Measurements from ENCODE around the gene IGFALS. TPM values are rescaled to one million over a fixed set of nuclear protein-coding genes. Genes with fewer than 3 reads are reported as not detected.

Gene IGFALS
- total RNA-seq, 1 donor from 2014 or later: not detected

DNA sequence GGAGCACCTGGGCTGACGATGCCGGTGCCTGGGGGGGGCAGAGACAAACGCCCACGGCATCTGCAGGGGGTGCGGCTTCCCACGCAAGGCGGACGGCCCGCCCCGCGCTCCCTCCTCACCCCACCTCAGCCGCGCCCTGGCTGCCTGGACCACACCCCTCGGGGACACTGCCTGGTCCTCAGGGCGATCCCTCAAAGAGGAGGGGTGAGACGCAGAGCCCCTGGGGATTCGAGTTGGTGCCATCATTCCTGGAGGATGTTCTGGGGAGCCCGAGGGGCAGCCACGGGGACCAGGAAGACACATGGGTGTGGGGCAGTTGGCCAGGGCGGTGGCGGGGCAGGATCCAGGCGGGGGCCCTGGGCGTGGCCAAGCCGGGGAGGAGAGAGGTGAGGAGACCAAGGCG is 3.9 kb downstream of the IGFALS start:
- DNase-seq: no peak

DNA sequence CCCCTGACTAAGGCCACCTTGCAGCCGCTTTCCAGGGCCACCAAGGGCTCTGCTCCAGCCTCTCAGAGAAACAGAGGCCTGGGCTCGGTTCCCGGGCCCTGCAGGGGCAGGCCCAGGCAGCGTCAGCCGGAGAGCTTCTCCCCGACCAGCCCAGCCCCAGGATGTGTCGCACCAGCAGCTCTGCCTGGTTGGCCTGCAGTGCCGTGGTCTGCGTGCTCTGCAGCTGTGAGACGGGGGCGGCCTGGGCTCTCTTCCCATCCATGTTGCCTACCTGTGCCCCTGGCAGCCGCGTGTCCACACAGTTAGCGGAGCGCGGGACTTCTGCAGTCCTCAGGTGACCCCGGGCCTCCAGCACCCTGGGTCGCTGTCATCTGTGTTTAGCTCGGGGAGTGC is 4.8 kb downstream of the IGFALS start:
- no peak for DNase-seq

DNA sequence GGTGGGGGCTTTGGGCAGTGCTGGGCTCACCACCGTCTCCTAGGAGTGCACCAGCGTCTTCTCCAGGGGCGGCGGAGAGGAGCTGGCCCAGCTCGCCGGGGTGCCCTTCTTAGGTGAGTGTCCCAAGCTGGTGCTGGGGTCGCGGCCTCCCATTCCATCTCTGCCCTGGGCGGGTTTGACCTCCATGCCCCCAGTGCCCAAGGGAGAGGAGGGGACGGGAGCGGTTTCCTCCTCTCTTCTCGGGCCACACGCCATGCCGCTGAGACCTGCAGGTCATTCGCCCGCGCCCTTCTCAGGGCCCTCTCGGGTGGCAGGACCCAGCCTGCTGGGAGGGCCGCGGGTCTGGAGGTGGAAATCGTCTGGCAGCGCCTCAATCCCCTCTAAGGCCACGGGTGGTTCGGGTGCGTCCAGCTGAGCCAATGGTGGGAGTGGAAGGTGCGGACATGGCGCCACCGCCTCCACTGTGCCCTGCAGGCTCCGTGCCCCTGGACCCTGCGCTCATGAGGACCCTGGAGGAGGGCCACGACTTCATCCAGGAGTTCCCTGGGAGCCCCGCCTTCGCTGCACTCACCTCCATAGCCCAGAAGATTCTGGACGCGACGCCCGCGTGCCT is 5.3 kb downstream of the IGFALS start:
- DNase-seq: no peak

DNA sequence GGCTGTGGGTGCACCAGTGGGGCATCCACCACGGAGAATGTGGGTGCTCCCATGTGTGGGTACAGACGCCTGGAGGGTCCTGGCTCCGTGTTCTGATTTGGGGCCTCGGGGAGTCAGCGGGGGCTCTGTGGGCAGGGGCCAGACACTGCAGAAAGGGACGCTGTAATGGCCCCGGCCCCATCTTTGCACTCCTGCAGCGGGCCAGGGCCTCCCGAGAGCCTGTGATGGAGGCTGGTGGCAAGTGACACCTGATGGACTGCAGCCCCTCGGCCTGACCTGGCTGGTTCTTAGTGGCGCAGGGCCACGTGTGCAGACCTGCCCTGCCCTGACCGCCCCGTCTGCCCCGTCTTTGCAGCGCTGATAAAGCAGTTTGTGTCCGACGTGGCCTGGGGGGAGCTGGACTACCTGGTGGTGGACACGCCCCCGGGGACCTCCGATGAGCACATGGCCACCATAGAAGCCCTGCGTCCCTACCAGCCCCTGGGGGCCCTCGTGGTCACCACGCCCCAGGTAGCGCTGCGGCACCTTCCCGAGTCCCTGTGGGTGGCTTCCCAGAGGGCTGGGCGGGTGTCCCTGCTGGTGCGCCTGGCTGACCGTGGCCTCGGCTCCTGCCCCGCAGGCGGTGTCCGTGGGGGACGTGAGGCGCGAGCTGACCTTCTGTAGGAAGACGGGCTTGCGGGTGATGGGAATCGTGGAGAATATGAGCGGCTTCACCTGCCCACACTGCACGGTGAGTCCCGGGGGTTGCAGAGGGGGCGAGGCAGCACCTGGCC is 6.0 kb downstream of the IGFALS start:
- no peak for DNase-seq

DNA sequence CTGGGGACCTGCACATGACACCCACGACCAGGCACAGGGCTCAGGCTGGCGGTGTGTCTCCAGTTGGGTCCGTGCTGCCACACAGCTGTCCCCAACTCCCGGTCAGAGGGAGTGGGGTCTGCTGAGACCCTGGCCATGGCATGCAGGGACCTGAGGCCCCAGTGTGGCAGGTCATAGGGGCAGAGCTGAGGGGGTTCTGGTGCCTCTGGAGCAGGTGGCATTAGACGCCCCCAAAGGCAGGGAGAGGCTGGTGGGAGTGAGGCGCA is 6.5 kb downstream of the IGFALS start:
- DNase-seq: no peak

DNA sequence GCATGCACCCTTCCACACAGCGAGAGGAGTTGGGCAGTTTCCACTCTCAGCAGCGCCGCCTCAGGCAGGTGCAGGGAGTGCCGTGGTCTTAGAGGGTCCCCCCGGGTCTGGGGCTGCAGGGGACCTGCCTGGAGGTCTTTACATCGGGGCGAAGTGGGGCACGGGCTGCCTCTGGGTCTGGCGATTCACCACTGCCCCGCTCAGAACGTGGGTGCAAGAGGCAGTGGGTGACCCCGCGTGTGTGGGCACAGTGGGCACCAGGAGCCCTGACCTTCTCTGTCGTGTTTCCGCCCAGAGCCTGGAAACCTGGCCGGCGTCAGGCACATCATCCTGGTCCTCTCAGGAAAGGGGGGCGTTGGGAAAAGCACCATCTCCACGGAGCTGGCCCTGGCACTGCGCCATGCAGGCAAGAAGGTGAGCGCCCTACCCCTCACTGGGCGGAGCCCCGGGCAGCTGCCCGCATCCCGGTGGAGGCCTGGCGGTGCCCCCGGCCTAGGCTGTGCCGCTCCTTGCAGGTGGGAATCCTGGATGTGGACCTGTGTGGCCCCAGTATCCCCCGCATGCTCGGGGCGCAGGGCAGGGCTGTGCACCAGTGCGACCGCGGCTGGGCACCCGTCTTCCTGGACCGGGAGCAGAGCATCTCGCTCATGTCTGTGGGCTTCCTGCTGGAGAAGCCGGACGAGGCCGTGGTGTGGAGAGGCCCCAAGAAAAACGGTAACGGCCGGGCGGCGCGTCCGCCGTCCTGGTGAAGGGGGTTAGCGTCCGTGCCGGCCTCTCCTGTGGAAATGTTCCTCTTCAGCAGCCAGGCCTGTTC is 7.1 kb downstream of the IGFALS start:
- no peak for DNase-seq

DNA sequence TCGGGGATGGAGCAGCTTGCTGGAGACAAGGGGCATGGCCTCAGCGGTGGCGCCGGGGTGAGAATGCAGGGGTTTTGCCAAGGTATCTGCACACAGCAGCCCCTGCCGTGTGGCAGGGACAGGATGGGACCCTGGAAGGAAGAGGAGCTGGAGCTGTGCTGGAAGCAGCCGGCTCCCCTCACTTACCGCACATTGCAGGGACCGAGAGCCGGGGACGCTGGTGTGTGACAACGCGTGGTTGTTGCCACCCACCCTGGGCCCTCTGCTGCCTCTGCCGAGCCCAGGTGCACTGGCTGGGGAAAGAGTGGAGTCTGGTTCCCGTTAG is 7.7 kb downstream of the IGFALS start:
- no peak for DNase-seq

DNA sequence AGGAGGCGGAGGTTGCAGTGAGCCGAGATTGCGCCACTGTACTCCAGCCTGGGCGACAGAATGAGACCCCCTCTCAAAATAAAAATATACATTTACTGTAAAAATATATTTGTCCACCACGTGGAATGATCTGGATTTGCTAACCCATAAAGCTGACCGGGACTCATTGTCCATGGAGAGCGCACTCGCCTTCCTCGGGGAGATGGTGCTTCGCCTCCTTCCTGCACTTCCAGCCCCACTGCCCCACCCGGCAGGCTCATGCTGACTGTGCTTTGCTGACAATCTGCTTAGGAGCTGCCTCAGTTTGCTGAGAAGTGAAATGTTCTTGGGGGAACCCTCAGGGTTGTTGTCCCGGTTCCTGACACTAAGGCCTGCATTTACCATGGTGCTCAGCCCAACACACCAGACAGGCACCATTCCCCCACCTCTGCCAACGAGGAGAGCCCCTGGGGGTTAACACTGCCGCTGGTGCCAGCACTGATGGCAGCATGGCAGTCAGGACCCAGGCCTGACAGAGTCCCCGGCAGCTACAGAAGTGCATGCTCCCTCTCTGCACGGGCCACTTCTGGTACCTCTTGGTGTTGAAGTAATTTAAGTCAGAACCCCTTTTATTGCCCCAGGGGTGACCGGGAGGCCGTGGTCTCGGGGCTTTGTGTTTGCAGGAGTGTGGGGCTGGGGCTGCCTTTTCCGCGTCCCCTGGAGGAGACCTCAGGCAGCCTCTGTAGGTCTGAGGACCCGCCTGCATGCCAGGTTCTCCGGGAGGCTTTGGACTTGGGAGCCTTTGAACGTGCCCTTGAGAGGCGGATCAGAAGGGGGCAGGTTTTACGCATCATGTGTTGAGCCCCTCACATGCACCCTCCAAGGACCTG is 8.3 kb downstream of the IGFALS start:
- DNase-seq: no peak

DNA sequence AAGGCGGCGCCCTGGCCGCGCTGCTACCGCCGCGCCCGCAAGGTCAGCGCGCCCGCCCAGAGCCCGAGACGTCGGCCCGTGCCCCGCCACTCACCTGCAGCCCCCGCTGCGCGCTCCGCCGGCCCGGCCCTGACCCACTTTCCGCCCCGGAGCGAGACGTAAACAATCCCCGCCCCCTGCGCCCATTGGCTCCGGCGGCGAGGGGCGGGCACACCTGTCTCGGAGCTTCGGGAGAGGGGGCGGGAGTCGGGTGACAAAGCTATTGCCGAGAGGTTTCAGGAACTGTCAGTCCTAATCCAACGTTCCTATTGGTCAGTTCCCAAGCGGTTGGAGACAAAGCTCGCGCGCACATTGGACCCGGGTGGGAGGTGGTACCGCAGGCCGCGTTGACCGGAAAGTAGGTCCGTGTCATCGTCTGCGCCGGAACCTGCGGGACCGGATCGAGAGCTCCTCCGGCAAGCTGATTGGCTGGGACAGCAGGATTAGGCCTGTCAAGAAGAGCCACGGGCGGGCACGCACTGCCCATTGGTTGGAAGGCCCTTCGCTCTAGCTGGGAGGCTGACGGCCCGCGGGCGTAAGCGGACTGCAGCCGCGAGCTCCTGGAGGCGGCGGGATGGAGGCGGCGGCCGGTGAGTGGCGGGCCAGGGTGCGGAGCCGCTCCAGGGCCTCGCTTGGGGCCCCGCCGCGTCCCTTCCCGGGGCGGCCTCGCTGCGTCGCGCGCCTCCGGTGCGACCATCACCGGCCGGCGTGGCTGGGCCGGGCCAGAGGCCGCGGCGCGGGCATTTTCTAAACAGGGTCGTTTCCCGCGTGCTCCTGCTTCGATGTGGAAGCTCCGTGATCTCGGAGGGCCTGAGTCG is 10.9 kb downstream of the IGFALS start, which contains the start of the genes NUBP2 and SPSB3:
NUBP2 (plus strand) TSS at position 553 of the 857 bp plus-strand sequence; CDS start at position 614, 61 bp downstream.
SPSB3 (minus strand) TSS at position 164 of the 857 bp plus-strand sequence. CDS start 1,088 bp downstream, outside the sequence.
- DNase-seq: peak; percentile 100

DNA sequence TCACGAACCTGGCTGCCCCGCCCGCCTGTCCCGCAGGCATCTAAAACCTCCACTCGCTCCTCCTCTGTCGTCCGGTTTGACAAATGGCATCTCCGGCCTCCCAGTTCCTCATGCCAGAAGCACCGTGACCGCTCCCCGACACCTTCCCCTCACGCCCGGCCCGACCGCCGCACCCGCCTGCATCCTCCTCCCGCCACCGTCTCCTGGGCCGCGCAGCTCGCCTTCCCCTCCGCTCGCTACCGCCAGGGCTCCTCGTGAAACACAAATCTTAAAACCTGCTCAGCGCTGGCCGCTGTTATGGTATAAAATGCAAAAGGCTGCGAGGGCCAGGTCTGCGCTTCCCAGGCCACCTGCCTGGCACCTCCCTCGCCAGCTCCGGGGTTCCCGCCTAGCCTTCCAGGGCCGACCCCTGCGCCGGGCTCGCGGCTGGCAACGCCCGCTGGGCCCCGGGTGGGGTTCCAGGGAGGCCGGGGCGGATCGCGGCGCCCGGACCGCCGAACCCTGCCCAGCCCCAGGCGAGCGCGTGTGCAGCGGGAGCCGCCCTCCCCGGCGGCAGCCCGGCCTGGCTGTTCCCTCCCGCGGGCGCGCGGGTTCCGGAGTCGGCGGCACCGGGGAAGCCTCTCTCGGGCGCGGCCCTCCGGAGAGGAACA is 11.6 kb downstream of the IGFALS start:
- no peak for DNase-seq

DNA sequence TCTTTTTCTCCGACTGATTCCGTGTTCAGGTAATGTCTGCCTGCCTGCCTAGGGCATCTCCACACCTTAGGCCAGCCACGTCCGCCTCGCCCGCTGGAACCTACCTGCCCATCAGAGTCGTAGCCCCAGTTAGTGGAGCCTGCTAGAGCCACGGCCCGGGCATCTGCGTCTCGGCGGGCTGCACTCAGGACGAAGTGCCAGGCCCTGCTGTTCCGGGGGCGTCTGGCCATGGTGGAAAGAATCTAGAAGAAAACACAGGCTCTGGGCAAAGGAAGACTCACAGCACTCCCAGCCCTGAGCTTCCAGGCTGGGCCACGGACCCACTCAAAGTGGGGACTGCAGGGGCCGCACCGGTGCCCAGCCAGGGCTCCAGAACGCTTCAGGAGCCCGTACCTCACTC is 12.3 kb downstream of the IGFALS start:
- DNase-seq: no peak

DNA sequence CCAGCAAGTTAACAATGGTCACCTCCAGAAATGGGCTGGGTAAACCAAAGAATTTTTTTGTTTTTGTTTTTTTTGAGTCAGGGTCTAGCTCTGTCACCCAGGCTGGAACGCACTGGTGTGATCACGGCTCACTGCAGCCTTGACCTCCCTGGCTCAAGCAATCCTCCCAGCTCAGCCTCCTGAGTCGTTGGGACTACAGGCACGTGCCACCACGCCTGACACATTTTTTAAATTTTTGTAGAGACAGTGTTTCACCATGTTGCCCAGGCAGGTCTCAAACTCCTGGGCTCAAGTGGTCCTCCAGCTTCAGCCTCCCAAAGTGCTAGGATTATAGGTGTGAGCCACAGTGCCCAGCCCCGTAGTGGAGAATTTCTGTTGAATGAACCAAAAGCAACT is 12.8 kb downstream of the IGFALS start:
- no peak for DNase-seq

DNA sequence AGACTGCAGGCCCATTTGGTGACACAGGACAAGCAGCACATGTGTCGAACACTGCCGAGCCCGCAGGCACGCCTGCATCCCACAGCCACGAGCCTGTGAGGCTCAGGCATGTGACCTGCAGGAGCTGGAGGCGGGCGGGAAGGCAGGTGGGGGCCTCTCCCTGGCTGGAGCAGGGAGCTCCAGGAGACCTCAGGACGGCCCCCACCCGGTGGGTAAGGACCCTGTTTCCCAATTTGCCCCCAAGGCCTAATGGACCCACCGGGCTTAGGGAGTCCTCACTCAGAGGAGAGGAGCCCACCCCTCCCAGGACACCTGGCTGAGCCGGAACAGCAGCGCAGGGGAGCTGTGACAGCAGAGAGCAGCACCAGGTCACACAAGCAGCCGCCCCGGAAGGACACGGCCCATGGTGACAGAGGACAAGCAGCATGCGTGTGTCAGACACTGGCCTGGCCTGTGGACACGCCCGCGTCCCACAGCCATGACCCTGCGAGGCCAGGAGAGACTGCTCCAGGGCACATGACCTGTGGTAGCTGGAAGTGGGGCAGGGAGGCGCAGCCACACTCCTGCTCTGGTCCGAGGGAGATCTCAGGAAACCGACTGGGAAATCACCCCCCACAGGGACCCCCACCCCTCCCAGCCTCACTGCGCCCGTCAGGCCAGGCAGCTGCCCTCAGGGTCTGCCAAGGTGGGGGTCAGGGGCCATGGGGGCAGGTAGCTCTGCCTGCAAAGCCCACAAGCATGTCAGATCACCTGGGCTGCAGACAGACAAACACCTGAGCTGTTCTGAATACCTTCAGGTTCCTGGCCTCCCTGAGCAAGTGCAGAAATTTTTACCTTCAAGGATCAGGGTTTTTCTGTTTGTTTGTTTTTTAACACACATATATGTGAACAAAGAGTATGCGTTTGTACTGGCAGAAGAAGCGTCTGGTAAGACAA is 13.5 kb downstream of the IGFALS start:
- no peak for DNase-seq

DNA sequence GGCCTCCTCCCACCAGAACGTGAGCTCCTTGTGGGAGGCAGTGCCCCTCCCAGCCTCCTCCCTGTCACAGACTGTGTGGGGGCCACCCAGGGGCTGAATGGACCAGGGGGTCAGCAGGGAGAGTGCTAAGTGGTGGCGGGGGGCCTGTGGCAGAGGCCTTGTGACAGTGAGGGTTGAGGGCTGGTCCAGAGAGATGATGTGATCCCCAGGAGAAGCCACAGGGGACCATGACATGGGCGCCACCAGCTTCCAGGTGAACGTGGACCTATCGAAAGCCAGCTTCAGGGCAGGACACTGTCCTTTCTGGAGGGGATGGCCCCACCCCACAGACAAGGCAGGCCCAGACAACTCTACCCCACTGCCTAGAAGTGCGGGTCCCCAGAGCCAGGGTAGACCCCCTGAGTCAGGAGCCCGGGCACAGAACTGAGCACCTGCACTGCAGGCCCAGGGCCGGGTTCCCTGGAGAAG is 14.2 kb downstream of the IGFALS start:
- no peak for DNase-seq

DNA sequence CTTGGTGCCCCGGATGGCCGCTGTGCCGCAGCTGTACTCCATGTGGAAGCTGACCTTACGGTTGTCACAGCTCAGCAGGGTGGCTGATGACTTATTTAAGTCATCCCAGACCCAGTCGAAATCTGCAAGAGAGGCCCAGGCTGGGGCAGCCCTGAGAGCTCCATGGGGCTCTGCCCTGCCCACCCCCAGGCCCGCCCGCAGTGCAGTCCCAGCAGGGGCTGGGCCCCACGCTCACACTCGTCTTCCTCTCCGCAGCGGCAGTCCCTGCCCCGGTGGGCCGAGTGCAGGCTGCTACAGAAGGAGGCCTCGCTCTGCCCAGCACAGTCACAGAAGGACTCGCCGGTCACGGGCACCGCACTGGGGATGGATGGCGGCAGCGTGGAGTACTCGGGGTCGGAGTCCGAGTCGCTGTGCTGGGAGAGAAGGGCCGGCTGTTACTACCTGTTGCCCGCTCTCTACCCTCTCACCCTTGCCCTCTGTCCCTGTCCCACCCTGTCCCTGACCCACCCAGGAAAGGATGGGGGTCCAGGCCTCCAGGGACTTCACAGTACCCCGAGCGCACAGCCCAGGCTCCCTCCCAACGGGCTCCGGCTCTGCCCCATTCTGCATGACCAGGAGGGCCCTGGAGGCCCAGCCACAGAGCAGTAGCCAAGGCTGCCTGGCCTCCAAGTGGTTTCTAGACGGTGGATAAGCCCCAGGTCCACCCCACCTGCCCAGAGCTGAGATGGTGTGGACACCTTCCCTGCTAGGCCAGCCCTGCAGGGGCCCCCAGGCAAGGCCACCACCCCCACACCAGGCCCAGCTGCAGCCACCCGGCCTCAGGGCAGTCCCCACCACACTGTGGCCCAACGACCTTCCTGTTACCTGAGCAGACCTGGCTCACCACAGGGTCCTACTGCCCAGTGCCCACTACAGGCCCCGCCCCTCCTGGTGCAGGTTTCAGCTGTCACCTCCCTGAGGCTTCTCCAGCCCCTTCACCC is 15.0 kb downstream of the IGFALS start:
- DNase-seq: no peak

DNA sequence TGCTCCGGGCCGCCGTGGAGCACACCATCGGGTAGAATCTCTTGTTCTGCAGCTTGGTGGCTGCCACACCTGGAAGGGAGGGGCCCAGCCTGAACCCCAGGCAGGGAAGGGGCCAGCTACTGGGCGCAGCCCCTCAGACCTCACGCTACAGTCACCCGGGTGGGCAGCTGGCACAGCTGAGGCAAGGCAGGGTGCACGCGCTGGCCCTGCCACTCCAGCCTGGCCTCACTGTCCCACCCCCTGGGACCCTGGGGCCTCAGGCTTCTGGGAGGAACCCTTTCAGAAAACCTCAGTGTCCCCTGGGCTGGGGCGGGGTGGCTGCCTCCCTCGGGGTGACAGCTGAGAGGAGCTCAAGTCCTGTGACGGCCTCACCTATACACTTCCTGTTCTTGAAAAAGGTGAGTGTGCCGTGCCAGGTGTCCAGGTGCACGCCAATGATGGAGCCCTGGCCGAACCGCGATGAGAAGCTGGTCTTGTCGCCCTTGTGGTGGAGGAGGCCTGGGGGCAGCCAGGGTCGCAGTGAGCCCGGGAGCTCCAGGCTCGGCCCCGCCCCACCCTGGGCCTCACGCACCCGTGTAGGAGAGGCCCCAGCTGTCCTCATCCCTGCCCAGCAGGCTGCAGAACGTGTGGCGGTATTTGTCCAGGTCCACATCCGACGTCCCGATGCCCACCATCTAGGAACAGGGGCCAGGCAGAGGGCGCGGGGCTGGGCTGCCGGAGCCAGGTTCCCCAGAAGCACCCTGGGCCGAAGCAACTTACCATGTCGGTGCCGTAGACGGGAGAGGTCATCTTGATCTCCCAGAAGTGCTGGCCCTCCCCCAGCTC is 15.9 kb downstream of the IGFALS start:
- no peak for DNase-seq

DNA sequence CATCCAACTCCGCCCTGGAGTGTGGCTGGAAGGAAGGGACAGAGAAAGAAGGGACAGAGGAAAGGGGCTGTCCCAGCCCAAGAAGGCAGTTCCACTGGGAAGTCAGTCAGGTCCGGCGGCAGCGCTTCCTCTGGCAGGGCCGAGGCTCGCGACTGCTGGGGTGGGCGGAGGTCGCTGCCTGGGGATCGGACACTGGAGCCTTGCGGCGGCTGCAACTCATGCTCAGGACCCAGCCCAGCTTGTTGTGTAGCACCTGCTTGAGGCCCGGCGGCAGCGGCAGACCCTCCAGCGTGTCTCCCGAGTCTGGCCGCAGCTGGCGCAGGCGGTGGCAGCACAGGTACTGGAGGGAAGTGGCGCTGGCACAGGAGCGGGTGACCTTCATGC is 16.5 kb downstream of the IGFALS start:
- no peak for DNase-seq

DNA sequence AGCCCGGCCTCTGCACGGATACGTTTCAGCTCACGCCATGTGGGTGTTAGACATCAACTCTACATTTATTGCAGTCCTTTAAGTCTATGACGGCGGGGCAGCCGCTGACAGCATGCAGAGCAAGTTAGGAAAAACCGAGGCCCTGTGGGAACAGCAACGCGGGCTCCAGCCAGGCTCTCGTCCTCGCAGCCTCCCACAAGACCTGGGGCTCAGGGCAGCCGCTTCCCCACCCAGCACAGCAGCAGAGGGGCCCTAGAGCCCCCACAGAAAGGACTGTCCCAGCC is 16.9 kb downstream of the IGFALS start:
- no peak for DNase-seq

Measured in occipital lobe (tissue), 2 donors.